Breast epithelium (tissue), 4 donors: ENCODE measurements around the gene LRRIQ4. TPM values are rescaled to one million over a fixed set of nuclear protein-coding genes. Genes with fewer than 3 reads are reported as not detected.
A peak's percentile ranks its signal among the peaks of the same experiment; 100 is the strongest.

Experiments used
- DNase-seq, 2 donors: peaks; one replicate each; pipeline ENCODE4 v3.0.0-alpha.2; 2019; ENCODE audit warnings: low spot score in 2 of 2
- H3K27ac ChIP-seq, 2 donors: fragments of 200-600 bp; sonication (generic) in 1 of 2; one replicate each; pipeline ENCODE4 v1.5.1; 2016 to 2019; ENCODE audit warnings: mild to moderate bottlenecking in 1 of 2
- H3K27me3 ChIP-seq, 2 donors: fragments of 200-600 bp; sonication (generic) in 1 of 2; one replicate each; pipeline versions ENCODE4 v1.5.1 to v1.6.0; 2017 to 2019; ENCODE audit warnings: control low read depth in 1 of 2, mild to moderate bottlenecking in 1 of 2
- H3K36me3 ChIP-seq: fragments of 200-600 bp; one replicate; pipeline ENCODE4 v1.5.1; 2019
- H3K4me1 ChIP-seq, 2 donors: fragments of 200-600 bp; sonication (generic); one replicate each; pipeline ENCODE4 v1.5.1; 2016 to 2019; ENCODE audit warnings: control low read depth in 1 of 2
- H3K4me3 ChIP-seq, 3 donors: fragments of 200-600 bp; sonication (generic); 1 replicate in 2 of 3; 2 replicates in 1 of 3; pipeline ENCODE4 v1.5.1; 2016 to 2019; ENCODE audit warnings: mild to moderate bottlenecking in 3 of 3, moderate library complexity in 2 of 3
- H3K9me3 ChIP-seq, 2 donors: fragments of 200-600 bp; sonication (generic) in 1 of 2; one replicate each; pipeline ENCODE4 v1.5.1; 2016 to 2019; ENCODE audit warnings: control low read depth in 1 of 2
- POLR2A ChIP-seq: fragments of 450-650 bp; IDR thresholded peaks from one replicate; pipeline ENCODE4 v1.6.1; 2016; ENCODE audit warnings: antibody characterized with exemption, mild to moderate bottlenecking, moderate library complexity
- POLR2AphosphoS5 ChIP-seq, 3 donors: sonication (generic); formaldehyde crosslinking; IDR thresholded peaks; one replicate each; pipeline ENCODE4 v1.6.1; 2017; ENCODE audit warnings: antibody characterized with exemption in 3 of 3
- intact Hi-C: fragments of 100-400 bp; cut with DNase I; formaldehyde crosslinking; loops from one replicate; pipeline ENCODE4 v1.15.1; 2023; ENCODE audit warnings: low total_unique reads
- total RNA-seq, 3 donors: library from RNA; depleted of rRNA; stranded (reverse); fragments of >200 nt; gene quantifications; one replicate each; pipeline ENCODE4 v1.1.0, GENCODE V29; 2016
- TF ChIP-seq, protein P1 (sequence below), 3 donors: fragments of 450-650 bp; IDR thresholded peaks; one replicate each; pipeline ENCODE4 v1.5.1; 2016 to 2017; ENCODE audit warnings: antibody characterized with exemption in 3 of 3, mild to moderate bottlenecking in 3 of 3, moderate library complexity in 3 of 3

Gene LRRIQ4
- total RNA-seq, 3 donors from 2014 or later: 0.15 TPM; not detected in 2

DNA sequence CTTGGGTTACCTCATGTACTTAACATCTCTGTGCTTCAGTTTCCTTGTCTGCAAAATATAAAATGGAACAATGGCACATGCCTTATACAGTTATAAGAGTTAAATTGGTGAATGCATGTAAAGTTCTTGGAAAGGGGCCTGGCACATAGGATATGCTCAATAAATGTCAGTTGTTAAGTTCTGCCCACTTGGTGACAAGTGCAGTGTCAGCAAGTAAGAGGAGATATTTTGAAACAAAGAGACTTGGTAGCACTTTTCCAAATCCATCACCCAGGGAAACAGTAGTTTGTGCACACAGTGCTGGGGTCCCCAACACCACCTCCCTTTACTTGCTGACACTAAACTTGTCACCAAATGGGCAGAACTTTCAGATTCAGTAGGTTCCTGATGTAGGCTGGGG is 37.9 kb downstream of the LRRIQ4 start:
- Histone ChIP-seq H3K4me1 (no peaks in the 10 kb centered on the region), H3K9me3 (no peaks in the 10 kb centered on the region), H3K36me3 (no peaks in the 10 kb centered on the region), H3K27me3 (no peaks in the 10 kb centered on the region), H3K27ac (no peak overlapping the region), H3K4me3 (no peak overlapping the region)
- intact Hi-C loops: no loop called here
- TF ChIP-seq POLR2AphosphoS5 (IDR thresholded peaks at IDR 0.05) (no peak), POLR2A (no peak)
- TF ChIP-seq, protein P1, sequence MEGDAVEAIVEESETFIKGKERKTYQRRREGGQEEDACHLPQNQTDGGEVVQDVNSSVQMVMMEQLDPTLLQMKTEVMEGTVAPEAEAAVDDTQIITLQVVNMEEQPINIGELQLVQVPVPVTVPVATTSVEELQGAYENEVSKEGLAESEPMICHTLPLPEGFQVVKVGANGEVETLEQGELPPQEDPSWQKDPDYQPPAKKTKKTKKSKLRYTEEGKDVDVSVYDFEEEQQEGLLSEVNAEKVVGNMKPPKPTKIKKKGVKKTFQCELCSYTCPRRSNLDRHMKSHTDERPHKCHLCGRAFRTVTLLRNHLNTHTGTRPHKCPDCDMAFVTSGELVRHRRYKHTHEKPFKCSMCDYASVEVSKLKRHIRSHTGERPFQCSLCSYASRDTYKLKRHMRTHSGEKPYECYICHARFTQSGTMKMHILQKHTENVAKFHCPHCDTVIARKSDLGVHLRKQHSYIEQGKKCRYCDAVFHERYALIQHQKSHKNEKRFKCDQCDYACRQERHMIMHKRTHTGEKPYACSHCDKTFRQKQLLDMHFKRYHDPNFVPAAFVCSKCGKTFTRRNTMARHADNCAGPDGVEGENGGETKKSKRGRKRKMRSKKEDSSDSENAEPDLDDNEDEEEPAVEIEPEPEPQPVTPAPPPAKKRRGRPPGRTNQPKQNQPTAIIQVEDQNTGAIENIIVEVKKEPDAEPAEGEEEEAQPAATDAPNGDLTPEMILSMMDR (IDR thresholded peaks at IDR 0.05): no peak
- no peak for DNase-seq

DNA sequence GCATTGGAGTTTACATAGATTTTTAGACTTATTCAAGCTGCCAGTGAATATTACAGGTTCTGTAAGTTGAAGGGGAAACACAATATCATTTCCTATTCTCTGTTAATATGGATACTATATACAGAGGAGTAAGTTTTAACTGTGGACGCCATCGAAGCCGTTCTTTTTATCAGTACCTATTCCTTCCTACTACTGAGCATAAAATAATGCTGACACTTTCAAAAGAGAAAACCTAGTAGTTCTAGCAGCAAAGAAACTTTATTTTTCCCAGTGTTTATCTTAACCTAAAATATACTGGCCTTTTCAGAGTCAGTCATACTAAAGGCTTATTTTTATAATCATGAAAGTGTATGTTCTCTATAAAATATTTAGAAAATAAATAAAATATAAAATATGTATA is 42.8 kb downstream of the LRRIQ4 start:
- Histone ChIP-seq H3K9me3 (no peaks in the 10 kb centered on the region), H3K27ac (no peak overlapping the region), H3K27me3 (no peaks in the 10 kb centered on the region), H3K4me3 (no peak overlapping the region), H3K4me1 (no peaks in the 10 kb centered on the region), H3K36me3 (no peaks in the 10 kb centered on the region)
- TF ChIP-seq POLR2A: no peak
- TF ChIP-seq POLR2AphosphoS5 (IDR thresholded peaks at IDR 0.05): no peak
- TF ChIP-seq, protein P1 (IDR thresholded peaks at IDR 0.05): no peak
- intact Hi-C loops: no loop called here
- DNase-seq: no peak

DNA sequence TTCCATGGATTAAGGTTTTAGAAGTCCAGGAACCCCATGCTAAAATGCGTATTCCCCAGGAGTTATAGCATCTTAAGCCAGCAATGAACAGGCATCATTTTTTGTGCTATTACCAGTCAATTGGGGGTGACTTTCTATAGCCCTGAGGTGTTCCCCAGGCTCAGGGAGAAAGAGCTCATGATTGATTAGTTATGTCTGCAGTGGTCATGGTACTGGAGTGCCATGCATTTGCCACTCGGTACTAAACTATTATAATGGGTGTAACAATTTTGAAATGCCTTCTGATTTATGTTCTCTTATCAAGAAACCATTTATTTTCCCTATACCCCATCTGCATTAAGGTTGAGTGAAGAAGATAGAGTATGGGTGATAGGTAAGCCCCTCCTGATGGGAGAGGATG is 45.1 kb downstream of the LRRIQ4 start:
- no peaks in the 10 kb centered on the region for H3K36me3 ChIP-seq
- no peaks in the 10 kb centered on the region for H3K9me3 ChIP-seq
- H3K27ac ChIP-seq: no peak overlapping the region
- TF ChIP-seq, protein P1 (IDR thresholded peaks at IDR 0.05): no peak
- TF ChIP-seq POLR2A (no peak), POLR2AphosphoS5 (IDR thresholded peaks at IDR 0.05) (no peak)
- DNase-seq: no peak
- intact Hi-C loops: no loop called here
- no peaks in the 10 kb centered on the region for H3K27me3 ChIP-seq
- H3K4me3 ChIP-seq: no peak overlapping the region
- H3K4me1 ChIP-seq: no peaks in the 10 kb centered on the region

DNA sequence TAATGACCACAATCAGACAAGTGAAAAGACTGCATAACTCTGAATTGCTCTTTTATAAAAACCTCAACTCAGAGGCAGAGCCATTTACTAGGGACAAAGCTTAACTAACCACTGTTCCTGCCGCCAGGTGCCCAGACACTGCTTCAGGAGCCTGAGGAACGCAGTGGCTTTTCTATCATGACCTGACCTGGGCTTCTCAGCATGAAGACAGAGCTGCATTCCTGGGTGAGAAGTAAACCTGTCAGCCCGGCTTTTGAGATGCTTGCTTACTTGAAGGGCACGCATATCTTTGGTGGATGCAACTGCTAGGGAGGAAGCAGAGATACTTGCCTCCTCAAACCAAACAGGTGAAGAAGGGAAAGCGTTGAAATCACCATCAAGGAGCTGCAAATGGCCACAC is 49.2 kb downstream of the LRRIQ4 start:
- TF ChIP-seq POLR2A: no peak
- TF ChIP-seq POLR2AphosphoS5 (IDR thresholded peaks at IDR 0.05): no peak
- TF ChIP-seq, protein P1 (IDR thresholded peaks at IDR 0.05): no peak
- Histone ChIP-seq H3K9me3 (no peaks in the 10 kb centered on the region), H3K36me3 (no peaks in the 10 kb centered on the region), H3K27ac (no peak overlapping the region), H3K27me3 (no peaks in the 10 kb centered on the region), H3K4me3 (no peak overlapping the region), H3K4me1 (no peaks in the 10 kb centered on the region)
- intact Hi-C loops: no loop called here
- DNase-seq: no peak

DNA sequence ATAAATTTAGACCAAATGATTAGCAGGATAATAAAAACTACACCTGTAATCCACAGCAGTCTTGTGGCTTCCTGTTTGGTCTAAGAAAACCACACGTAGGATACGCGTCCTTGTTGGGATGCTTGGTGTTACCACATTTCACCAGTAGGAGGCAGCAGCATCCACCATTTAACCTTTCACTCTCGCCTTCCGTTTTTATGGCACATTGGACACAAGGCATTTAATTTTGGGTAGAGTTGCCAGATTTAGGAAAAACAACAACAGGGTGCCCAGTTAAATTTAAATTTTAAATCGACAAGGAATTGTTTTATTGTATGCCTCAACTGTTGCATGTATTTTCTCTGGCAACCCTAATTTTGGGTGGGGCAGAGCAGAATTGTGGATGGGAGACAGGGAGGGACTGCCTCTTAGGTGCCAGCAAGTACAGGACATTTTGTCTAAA is 50.8 kb downstream of the LRRIQ4 start:
- no peak for TF ChIP-seq POLR2A
- TF ChIP-seq, protein P1 (IDR thresholded peaks at IDR 0.05): peak; percentile 41 to 89 (median 78)
- H3K36me3 ChIP-seq: no peaks in the 10 kb centered on the region
- intact Hi-C loops: no loop called here
- H3K27me3 ChIP-seq: no peaks in the 10 kb centered on the region
- H3K4me3 ChIP-seq: no peak overlapping the region
- H3K4me1 ChIP-seq: no peaks in the 10 kb centered on the region
- DNase-seq: peak; percentile 27 to 63
- no peak overlapping the region for H3K27ac ChIP-seq
- no peaks in the 10 kb centered on the region for H3K9me3 ChIP-seq
